Measurements from ENCODE around the gene SCYL1.
A peak's percentile ranks its signal among the peaks of the same experiment; 100 is the strongest.
"Not testable (repeated sequence)": the region's sequence is repeated elsewhere in the genome, so short reads cannot be mapped to it uniquely, and the experiment has no call there.

SCYL1 gene

GRCh38 chr11:65554842-65555430, 30.1 kb downstream of the SCYL1 start:
- DNase-seq (ENCODE audit: low read depth), result no peak

GRCh38 chr11:65555693-65556231, 30.9 kb downstream of the SCYL1 start:
- no peak for DNase-seq (ENCODE audit: low read depth)

- no peak for DNase-seq (ENCODE audit: low read depth)
These were observed 31.8 kb downstream of the SCYL1 start for GRCh38 chr11:65556470-65557279.

GRCh38 chr11:65557280-65558001, 32.6 kb downstream of the SCYL1 start:
- no peak for DNase-seq (ENCODE audit: low read depth)

GRCh38 chr11:65558002-65558929, 33.4 kb downstream of the SCYL1 start, which contains the start of gene LTBP3:
TSS of gene LTBP3 (minus strand) at chr11:65558359. CDS start at chr11:65557959, 400 bp downstream.
- no peak for DNase-seq (ENCODE audit: low read depth)

- no peak for DNase-seq (ENCODE audit: low read depth)
These were observed 34.1 kb downstream of the SCYL1 start for GRCh38 chr11:65558930-65559509.

GRCh38 chr11:65559535-65559934, 34.7 kb downstream of the SCYL1 start:
- no peak for DNase-seq (ENCODE audit: low read depth)

GRCh38 chr11:65559951-65560537, 35.2 kb downstream of the SCYL1 start:
- no peak for DNase-seq (ENCODE audit: low read depth)

- DNase-seq (ENCODE audit: low read depth), result no peak
These were observed 35.9 kb downstream of the SCYL1 start for GRCh38 chr11:65560555-65561418.

GRCh38 chr11:65562020-65562419, 37.1 kb downstream of the SCYL1 start:
- DNase-seq (ENCODE audit: low read depth), result no peak

GRCh38 chr11:65562788-65563187, 37.9 kb downstream of the SCYL1 start:
- no peak for DNase-seq (ENCODE audit: low read depth)

GRCh38 chr11:65563601-65564000, 38.7 kb downstream of the SCYL1 start:
- no peak for DNase-seq (ENCODE audit: low read depth)

- not testable (repeated sequence) for DNase-seq (ENCODE audit: low read depth)
These were observed 40.1 kb downstream of the SCYL1 start for GRCh38 chr11:65564879-65565559.

GRCh38 chr11:65565624-65566453, 41.0 kb downstream of the SCYL1 start:
- no peak for DNase-seq (ENCODE audit: low read depth)

- DNase-seq (ENCODE audit: low read depth), result peak; percentile 46
These were observed 44.5 kb downstream of the SCYL1 start for GRCh38 chr11:65569164-65569972.

- peak; percentile 97 for DNase-seq (ENCODE audit: low read depth)
These were observed 45.4 kb downstream of the SCYL1 start, which contains the start of gene ZNRD2 for GRCh38 chr11:65569973-65570918. TSS of gene ZNRD2 (plus strand) at chr11:65570477. CDS start at chr11:65570492, 15 bp downstream.

Measured in activated T-helper 1 cell treated with Interleukin-2 at 50 U/mL for 16 hours (primary cell).